Measurements from ENCODE around the gene PRKG1.

- TF ChIP-seq, protein P1, sequence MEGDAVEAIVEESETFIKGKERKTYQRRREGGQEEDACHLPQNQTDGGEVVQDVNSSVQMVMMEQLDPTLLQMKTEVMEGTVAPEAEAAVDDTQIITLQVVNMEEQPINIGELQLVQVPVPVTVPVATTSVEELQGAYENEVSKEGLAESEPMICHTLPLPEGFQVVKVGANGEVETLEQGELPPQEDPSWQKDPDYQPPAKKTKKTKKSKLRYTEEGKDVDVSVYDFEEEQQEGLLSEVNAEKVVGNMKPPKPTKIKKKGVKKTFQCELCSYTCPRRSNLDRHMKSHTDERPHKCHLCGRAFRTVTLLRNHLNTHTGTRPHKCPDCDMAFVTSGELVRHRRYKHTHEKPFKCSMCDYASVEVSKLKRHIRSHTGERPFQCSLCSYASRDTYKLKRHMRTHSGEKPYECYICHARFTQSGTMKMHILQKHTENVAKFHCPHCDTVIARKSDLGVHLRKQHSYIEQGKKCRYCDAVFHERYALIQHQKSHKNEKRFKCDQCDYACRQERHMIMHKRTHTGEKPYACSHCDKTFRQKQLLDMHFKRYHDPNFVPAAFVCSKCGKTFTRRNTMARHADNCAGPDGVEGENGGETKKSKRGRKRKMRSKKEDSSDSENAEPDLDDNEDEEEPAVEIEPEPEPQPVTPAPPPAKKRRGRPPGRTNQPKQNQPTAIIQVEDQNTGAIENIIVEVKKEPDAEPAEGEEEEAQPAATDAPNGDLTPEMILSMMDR (IDR thresholded peaks at IDR 0.05) = no peak
- TF ChIP-seq EZH2 (IDR thresholded peaks at IDR 0.05) (no peak), EZH2phosphoT487 (IDR thresholded peaks at IDR 0.05) (no peak)
Observed at GRCh38 chr10:51375790-51376189, 301.5 kb downstream of the PRKG1 start.
